HG03442 (cell line): ENCODE results near the gene SRD5A1.

Experiments
- ATAC-seq: cut with Tn5 transposase; IDR thresholded peaks from one replicate; pipeline ENCODE4 v1.9.1; 2021; ENCODE audit warnings: mild to moderate bottlenecking, moderate library complexity; ENCODE audit not compliant: unreplicated experiment

SRD5A1 gene

GRCh38 chr5:6723816-6724300 lies 90.6 kb downstream of the SRD5A1 start:
- no peak for ATAC-seq
